ENCODE data around the gene SLC12A8. TPM values are rescaled to one million over a fixed set of nuclear protein-coding genes. Genes with fewer than 3 reads are reported as not detected.

The SLC12A8 gene
- total RNA-seq (ENCODE audit: low replicate concordance) = 4.9 and 8.4 TPM in 2 replicates

GRCh38 chr3:125212509-125213363, at the start of gene SLC12A8:
Gene SLC12A8, minus strand, starts transcription at chr3:125212748. Its CDS starts 1,399 bp downstream, at chr3:125211349.

GRCh38 chr3:125055913-125056745, 156.4 kb downstream of the SLC12A8 start, which contains the start of gene HEG1:
Gene HEG1, minus strand, starts transcription at chr3:125055997. Its CDS starts 107 bp downstream, at chr3:125055890.

Other genes with a start within 250 kb of the SLC12A8 start
- 63.1 and 129 TPM in 2 replicates for gene HEG1, start 156.8 kb downstream of the SLC12A8 start, total RNA-seq (ENCODE audit: low replicate concordance)
- 22.0 and 46.6 TPM in 2 replicates for gene ZNF148, start 162.6 kb upstream of the SLC12A8 start, total RNA-seq (ENCODE audit: low replicate concordance)